PC-9 (cell line): ENCODE data around the gene TLR4.

Experiments used
- CTCF ChIP-seq: fragments of 200-600 bp; sonication (generic); conservative IDR thresholded peaks from 2 replicates; pipeline ENCODE4 v1.6.1; 2017; ENCODE audit warnings: mixed run types, antibody characterized with exemption, mild to moderate bottlenecking, moderate library complexity
- EZH2 ChIP-seq: fragments of 200-600 bp; sonication (generic); IDR thresholded peaks from 2 replicates; pipeline ENCODE4 v1.8.0; 2017; ENCODE audit warnings: antibody characterized with exemption, low read depth

GRCh38 chr9:117697046-117697445, 7.2 kb upstream of the TLR4 start:
- TF ChIP-seq CTCF (no peak), EZH2 (no peak)
